Measurements from ENCODE around the gene COL11A2.

Gene COL11A2

DNA sequence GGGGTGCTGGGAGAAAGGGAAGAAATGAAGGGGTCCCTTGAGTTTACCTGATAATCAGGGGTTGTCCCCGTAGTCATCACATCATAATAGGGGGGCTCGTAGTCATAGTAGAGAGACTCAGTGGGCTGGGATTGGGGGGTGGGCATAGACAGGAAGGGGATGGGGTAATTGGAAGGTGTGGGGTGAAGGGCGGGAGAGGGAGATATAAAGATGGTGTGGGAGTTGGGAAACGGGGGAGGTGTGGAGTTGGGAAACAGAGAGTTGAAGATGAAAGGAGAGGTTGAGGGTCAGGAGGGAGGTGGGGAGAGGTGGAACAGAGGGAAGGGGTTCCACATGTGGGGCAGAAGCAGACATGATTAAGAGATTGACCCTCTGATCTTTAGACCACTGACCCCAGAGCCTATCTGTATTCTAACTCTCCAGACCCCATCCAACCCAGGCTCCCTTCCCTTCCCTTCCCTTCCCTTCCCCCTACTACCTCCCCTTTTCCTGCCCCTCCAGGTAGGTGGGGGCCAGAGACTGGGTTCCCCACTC is 6.5 kb downstream of the COL11A2 start:
- TF ChIP-seq CSDC2 (CRISPR knock-in tag; IDR thresholded peaks at IDR 0.05) (no peak), OSR1 (CRISPR knock-in tag; IDR thresholded peaks at IDR 0.05) (no peak)
- no peak for ATAC-seq

DNA sequence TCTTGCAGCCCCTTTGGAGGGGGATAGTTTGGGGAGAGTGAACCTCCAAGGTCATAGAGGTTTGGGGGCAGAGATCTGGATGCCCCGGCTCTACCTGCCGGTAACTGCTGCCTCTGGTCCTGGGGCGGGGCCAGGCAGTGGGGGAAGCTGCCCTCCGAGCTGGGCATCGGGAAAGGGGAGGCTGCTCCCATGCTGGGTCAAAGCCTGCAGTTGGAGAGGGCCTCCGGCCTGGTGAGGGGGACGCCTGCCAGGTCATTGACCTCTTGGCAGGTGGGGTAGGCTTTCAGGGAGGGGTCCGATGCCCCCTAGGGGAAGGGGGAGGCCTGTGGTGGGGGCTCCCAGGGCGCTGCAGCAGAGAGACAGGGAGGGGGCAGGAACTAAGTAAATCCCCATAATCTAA is 7.1 kb downstream of the COL11A2 start:
- TF ChIP-seq, protein P1, sequence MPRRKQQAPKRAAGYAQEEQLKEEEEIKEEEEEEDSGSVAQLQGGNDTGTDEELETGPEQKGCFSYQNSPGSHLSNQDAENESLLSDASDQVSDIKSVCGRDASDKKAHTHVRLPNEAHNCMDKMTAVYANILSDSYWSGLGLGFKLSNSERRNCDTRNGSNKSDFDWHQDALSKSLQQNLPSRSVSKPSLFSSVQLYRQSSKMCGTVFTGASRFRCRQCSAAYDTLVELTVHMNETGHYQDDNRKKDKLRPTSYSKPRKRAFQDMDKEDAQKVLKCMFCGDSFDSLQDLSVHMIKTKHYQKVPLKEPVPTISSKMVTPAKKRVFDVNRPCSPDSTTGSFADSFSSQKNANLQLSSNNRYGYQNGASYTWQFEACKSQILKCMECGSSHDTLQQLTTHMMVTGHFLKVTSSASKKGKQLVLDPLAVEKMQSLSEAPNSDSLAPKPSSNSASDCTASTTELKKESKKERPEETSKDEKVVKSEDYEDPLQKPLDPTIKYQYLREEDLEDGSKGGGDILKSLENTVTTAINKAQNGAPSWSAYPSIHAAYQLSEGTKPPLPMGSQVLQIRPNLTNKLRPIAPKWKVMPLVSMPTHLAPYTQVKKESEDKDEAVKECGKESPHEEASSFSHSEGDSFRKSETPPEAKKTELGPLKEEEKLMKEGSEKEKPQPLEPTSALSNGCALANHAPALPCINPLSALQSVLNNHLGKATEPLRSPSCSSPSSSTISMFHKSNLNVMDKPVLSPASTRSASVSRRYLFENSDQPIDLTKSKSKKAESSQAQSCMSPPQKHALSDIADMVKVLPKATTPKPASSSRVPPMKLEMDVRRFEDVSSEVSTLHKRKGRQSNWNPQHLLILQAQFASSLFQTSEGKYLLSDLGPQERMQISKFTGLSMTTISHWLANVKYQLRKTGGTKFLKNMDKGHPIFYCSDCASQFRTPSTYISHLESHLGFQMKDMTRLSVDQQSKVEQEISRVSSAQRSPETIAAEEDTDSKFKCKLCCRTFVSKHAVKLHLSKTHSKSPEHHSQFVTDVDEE (CRISPR knock-in tag; IDR thresholded peaks at IDR 0.05): no peak
- TF ChIP-seq TCF4 (CRISPR knock-in tag; IDR thresholded peaks at IDR 0.05; ENCODE audit: borderline replicate concordance) (no peak), ZFP3 (CRISPR knock-in tag; IDR thresholded peaks at IDR 0.05) (no peak), ZNF70 (CRISPR knock-in tag; IDR thresholded peaks at IDR 0.05) (no peak), BACH2 (CRISPR knock-in tag; IDR thresholded peaks at IDR 0.05; ENCODE audit: borderline replicate concordance) (no peak), GLIS3 (CRISPR knock-in tag; IDR thresholded peaks at IDR 0.05) (no peak), ZFP30 (CRISPR knock-in tag; IDR thresholded peaks at IDR 0.05) (no peak)
- TF ChIP-seq, protein P2, sequence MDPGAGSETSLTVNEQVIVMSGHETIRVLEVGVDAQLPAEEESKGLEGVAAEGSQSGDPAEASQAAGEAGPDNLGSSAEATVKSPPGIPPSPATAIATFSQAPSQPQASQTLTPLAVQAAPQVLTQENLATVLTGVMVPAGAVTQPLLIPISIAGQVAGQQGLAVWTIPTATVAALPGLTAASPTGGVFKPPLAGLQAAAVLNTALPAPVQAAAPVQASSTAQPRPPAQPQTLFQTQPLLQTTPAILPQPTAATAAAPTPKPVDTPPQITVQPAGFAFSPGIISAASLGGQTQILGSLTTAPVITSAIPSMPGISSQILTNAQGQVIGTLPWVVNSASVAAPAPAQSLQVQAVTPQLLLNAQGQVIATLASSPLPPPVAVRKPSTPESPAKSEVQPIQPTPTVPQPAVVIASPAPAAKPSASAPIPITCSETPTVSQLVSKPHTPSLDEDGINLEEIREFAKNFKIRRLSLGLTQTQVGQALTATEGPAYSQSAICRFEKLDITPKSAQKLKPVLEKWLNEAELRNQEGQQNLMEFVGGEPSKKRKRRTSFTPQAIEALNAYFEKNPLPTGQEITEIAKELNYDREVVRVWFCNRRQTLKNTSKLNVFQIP (CRISPR knock-in tag; IDR thresholded peaks at IDR 0.05; ENCODE audit: borderline replicate concordance, low read depth): no peak
- TF ChIP-seq, protein P3, sequence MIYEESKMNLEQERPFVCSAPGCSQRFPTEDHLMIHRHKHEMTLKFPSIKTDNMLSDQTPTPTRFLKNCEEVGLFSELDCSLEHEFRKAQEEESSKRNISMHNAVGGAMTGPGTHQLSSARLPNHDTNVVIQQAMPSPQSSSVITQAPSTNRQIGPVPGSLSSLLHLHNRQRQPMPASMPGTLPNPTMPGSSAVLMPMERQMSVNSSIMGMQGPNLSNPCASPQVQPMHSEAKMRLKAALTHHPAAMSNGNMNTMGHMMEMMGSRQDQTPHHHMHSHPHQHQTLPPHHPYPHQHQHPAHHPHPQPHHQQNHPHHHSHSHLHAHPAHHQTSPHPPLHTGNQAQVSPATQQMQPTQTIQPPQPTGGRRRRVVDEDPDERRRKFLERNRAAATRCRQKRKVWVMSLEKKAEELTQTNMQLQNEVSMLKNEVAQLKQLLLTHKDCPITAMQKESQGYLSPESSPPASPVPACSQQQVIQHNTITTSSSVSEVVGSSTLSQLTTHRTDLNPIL (CRISPR knock-in tag; IDR thresholded peaks at IDR 0.05; ENCODE audit: low read depth): no peak
- ATAC-seq: no peak

DNA sequence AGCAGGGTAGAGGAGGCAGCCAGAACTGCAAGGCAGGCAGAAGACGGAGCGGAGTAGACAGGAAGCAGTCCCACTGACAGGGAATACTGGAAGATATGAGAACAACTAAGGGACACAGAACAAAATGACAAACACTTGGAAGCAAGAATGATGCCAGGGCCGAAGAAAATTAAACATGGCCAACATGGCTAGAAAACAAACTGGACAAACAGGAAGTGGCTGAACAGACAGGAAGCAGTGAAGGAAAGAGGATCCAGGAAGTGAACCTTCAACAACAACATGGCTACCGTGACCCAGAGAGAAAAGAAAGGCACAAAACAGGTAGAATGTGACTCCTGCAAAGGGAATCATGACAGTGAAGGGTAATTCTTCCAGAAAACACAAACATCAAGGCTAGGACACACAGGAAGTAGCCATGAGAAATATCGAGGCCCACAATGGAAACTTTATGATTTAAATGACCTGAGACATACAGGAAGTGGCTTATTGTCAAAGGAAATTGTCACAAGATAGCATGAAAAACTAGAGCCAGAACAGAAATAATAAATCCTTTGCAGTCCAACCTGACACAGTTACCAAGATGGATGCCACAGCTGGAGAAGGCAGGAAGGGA is 9.1 kb downstream of the COL11A2 start:
- no peak for ATAC-seq
- TF ChIP-seq ZNF8 (CRISPR knock-in tag; IDR thresholded peaks at IDR 0.05): no peak
- TF ChIP-seq, protein P4, sequence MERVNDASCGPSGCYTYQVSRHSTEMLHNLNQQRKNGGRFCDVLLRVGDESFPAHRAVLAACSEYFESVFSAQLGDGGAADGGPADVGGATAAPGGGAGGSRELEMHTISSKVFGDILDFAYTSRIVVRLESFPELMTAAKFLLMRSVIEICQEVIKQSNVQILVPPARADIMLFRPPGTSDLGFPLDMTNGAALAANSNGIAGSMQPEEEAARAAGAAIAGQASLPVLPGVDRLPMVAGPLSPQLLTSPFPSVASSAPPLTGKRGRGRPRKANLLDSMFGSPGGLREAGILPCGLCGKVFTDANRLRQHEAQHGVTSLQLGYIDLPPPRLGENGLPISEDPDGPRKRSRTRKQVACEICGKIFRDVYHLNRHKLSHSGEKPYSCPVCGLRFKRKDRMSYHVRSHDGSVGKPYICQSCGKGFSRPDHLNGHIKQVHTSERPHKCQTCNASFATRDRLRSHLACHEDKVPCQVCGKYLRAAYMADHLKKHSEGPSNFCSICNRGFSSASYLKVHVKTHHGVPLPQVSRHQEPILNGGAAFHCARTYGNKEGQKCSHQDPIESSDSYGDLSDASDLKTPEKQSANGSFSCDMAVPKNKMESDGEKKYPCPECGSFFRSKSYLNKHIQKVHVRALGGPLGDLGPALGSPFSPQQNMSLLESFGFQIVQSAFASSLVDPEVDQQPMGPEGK (CRISPR knock-in tag; IDR thresholded peaks at IDR 0.05; ENCODE audit: borderline replicate concordance): no peak
- no peak for TF ChIP-seq ISL1 (CRISPR knock-in tag; IDR thresholded peaks at IDR 0.05)
- no peak for TF ChIP-seq CSDC2 (CRISPR knock-in tag; IDR thresholded peaks at IDR 0.05)
- TF ChIP-seq PPARA (CRISPR knock-in tag; IDR thresholded peaks at IDR 0.05; ENCODE audit: borderline replicate concordance): no peak
- TF ChIP-seq, protein P5, sequence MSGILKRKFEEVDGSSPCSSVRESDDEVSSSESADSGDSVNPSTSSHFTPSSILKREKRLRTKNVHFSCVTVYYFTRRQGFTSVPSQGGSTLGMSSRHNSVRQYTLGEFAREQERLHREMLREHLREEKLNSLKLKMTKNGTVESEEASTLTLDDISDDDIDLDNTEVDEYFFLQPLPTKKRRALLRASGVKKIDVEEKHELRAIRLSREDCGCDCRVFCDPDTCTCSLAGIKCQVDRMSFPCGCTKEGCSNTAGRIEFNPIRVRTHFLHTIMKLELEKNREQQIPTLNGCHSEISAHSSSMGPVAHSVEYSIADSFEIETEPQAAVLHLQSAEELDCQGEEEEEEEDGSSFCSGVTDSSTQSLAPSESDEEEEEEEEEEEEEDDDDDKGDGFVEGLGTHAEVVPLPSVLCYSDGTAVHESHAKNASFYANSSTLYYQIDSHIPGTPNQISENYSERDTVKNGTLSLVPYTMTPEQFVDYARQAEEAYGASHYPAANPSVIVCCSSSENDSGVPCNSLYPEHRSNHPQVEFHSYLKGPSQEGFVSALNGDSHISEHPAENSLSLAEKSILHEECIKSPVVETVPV (CRISPR knock-in tag; IDR thresholded peaks at IDR 0.05): no peak
- TF ChIP-seq, protein P2 (CRISPR knock-in tag; IDR thresholded peaks at IDR 0.05; ENCODE audit: borderline replicate concordance, low read depth): no peak
- no peak for TF ChIP-seq TCF4 (CRISPR knock-in tag; IDR thresholded peaks at IDR 0.05; ENCODE audit: borderline replicate concordance)
- no peak for TF ChIP-seq ARNTL (CRISPR knock-in tag; IDR thresholded peaks at IDR 0.05; ENCODE audit: borderline replicate concordance, low read depth)

Measured in SK-N-SH treated with all-trans-retinoic acid at 6 μM for 48 hours (cell line).